C4-2B (cell line): Measurements from ENCODE around the gene CCDC78.

Experiments
- H3K27ac ChIP-seq: fragments of 450-650 bp; 2 replicates; pipeline ENCODE4 v1.5.1; 2017
- ZFX ChIP-seq: fragments of 450-650 bp; IDR thresholded peaks from 2 replicates; pipeline ENCODE4 v1.6.1; 2017
- TF ChIP-seq, protein P1 (sequence below): fragments of 450-650 bp; conservative IDR thresholded peaks from 2 replicates; pipeline ENCODE4 v1.5.1; 2017; ENCODE audit warnings: mild to moderate bottlenecking

The CCDC78 gene

DNA sequence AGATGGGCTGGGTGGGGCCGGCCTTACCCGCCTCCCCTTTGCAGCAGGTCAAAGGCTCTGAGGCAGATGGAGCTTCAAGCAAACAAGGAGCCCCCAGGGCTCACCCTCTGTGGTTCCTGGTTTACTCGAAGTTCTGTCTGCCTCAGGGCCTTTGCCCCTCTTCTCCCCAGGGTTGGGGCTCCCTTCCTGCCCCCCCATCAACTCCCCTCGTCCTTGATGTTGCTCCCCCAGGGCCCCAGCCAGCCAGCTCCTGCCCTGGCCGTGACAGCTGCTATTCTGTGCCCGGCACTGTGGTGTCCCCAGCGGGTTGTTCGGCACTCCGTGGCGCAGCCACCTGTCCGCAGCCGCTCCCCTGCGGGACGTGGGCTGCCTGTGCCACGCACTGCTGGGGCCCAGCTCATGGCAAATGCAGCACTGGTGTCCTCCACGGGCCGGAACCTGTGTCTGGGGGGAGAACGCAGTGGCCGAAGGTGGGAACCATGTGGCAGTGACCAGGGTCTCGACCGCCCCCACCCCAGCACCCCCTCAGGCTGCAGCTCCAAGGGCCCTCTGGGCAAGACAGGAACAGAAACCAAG, 15.7 kb downstream of the CCDC78 start:
- TF ChIP-seq ZFX, result no peak
- TF ChIP-seq, protein P1, sequence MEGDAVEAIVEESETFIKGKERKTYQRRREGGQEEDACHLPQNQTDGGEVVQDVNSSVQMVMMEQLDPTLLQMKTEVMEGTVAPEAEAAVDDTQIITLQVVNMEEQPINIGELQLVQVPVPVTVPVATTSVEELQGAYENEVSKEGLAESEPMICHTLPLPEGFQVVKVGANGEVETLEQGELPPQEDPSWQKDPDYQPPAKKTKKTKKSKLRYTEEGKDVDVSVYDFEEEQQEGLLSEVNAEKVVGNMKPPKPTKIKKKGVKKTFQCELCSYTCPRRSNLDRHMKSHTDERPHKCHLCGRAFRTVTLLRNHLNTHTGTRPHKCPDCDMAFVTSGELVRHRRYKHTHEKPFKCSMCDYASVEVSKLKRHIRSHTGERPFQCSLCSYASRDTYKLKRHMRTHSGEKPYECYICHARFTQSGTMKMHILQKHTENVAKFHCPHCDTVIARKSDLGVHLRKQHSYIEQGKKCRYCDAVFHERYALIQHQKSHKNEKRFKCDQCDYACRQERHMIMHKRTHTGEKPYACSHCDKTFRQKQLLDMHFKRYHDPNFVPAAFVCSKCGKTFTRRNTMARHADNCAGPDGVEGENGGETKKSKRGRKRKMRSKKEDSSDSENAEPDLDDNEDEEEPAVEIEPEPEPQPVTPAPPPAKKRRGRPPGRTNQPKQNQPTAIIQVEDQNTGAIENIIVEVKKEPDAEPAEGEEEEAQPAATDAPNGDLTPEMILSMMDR, result no peak
- no peak overlapping the region for H3K27ac ChIP-seq

DNA sequence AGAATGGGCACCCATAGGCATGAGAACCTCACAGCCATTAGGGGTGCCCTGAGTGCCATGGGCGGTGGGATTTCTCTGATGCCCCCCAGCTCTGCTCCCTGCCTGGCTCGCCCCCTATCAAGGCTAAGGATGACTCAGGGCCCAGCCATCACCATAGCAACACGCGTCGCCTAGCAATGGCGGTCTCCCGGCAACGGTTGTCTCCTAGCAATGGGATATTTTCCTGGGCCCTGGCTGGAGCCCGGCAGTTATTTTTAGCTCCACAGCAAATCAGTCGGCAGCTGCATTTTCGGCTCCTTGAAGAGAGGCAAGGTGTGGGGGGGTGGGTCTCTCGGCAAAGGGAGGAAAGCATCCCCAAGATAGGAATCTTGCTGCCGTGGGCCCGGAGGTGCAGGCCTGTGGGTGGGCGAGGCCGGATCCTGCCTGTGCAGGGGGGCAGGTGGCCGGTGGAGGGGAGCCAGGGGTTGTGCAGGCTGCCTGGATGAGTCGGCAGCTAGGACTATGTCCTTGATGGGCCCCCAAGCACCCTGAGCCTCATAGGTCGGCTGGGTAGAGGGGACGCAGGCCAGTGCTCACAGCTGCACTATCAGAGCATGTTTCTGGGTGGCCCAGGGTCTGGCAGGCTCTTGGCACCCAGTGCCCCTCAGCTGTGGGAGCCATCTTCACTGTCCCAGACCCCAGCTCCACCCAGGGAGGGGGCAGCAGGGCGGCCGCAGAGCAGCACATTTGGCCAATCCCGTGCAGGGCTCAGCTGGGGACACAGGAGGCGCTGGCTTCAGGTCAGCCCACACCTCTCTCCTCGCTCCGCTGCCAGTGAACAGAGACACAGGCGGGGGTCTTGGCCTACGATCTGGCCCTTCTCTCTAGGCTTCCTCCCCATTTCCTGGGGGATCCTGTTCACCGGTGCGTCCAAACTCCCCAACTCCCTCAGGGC, 16.4 kb downstream of the CCDC78 start:
- TF ChIP-seq ZFX, result no peak
- TF ChIP-seq, protein P1, result no peak
- H3K27ac ChIP-seq, result no peak overlapping the region

DNA sequence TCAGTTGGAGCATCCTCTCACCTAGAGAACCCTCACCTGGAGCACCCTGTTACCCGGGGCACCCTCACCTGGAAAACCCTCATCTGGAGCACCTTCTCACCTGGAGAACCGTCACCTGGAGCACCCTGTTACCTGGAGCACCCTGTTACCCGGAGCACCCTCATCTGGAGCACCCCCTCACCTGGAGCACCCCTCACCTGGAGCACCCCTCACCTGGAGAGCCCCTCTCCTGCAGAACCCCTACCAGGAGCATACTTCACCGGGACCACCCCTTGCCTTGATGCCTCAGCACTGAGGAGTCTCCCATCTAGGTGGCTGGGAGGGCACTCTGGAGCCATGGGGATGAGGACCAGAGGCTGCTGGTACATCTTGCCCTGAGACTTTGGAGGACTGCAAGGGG, 17.3 kb downstream of the CCDC78 start:
- TF ChIP-seq, protein P1, result no peak
- no peak for TF ChIP-seq ZFX
- no peak overlapping the region for H3K27ac ChIP-seq

DNA sequence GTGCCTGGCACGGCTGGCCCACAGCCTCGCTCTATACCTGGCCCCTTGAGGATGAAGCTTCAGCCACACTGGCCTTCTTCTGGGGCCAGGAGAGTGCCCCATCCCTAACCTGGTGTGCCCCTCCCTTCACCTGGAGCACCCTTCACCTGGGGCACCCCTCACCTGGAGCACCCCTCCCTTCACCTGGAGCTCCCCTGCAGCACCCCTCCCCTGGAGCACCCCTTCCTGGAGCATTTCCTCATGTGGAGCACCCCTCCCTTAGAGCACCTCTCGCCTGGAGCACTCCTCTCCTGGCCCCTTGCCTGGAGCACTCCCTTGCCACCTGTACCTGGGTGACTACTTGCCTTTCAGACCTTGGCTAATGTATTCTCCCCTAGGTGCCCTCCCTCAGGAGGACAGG, 18.2 kb downstream of the CCDC78 start:
- TF ChIP-seq, protein P1, result no peak
- no peak for TF ChIP-seq ZFX
- H3K27ac ChIP-seq, result no peak overlapping the region

DNA sequence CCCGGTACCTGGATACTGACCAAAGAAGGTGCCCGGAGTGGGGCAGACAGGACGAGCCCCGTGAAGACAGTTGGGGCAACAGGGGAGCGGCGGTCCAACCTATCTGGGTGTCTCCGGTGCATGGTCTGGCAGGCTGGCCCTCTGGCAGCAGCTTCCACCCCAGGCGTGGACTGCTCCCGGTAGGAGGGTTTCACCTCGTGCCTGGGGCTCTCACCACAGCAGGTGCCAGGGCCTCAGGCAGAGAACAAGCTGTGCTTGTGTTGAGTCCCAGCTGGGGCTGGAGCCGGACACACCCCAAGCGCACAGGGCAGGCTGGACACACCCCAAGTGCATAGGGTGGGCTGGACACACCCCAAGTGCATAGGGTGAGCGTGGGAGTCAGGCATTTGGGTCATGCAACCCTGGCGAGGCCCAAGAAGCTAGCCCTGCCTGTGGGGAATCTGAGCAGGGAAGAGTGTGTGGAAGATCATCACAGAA, 19.1 kb downstream of the CCDC78 start:
- TF ChIP-seq, protein P1, result no peak
- TF ChIP-seq ZFX, result no peak
- H3K27ac ChIP-seq, result no peak overlapping the region

DNA sequence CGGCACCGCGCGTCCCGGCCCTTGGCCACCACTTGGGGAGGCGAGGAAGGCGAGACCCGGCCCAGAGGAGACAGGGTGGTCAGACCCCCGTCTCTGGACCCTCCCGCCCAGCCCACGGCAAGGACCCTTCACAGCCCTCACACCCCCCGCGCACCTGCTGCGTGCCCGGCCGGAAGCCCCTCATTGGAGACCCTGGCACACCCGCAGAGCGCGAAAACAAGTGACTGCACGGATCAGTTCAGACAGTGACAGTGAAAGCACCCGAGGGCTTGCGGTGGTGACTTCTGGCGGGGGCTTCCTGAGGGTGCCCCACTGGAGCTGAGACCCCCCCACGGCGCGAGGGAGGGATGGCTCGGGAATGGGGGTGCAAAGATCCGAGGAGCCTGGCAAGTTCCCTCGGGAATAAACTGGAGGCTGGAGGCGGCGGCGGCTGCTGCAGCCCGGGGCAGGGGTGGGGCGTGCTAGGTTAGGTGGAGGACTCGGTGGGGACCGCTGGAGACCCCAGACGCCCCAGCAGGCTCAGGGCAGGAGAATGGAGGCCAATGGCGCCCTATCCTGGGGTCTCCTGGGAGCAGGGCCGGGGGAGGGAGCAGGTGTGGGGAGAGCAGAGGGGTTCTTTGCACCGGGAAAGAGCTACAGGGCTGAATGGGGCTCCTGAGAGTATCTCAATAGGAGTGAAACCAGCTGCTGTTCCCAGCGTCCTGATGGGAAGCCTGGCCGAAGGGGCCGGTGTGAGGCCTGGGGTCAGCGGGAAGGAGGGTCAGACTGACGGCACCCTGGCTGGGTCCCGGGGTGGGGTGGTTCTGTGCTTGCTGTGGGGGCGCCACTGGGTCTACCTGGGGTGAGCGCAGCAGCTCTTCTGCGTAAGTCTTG, 19.8 kb downstream of the CCDC78 start:
- H3K27ac ChIP-seq, result no peak overlapping the region
- TF ChIP-seq ZFX, result no peak
- TF ChIP-seq, protein P1, result no peak
